Retinal pigment epithelial cell (primary cell): ENCODE results near the gene PCSK1N.

ENCODE experiments used
- DNase-seq: peaks from one replicate; pipeline ENCODE4 v3.0.0-alpha.2; 2010; ENCODE audit warnings: low read depth
- H3K4me3 ChIP-seq: 2 replicates; pipeline ENCODE4 v1.5.1; 2011; ENCODE audit warnings: mild to moderate bottlenecking, low read length, control low read depth, moderate library complexity
- TF ChIP-seq, protein P1 (sequence below): conservative IDR thresholded peaks from 2 replicates; pipeline ENCODE4 v1.5.1; 2011; ENCODE audit warnings: low read depth, low read length, control low read depth, inconsistent platforms

PCSK1N gene

DNA sequence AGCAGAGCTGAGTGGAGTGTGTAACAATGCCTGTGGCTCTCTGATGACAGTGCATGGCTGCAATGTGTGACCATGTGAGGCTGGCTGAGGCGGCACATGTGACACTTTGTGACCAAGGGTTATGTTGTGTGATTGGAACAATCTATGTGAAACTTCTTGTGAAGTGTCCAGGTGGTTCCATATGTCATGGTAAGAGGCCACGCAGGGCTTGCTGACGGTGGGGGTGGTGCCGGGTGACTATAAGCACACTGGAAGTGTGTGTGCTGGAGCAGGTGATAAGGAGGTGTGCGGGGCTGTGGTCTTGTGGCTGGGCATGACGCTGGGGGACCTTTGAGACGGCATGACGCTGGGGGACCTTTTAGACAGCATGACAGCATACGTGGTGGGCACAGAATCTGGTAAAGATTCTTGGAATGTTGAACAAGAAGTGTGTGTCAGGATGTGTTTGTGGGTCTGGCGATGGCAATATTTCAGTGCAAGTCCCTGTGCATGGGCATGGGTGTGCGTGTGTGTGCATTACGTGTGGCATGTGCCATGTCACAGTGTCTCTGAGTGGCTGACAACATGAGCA lies 41.0 kb downstream of the PCSK1N start:
- DNase-seq = no peak
- no peak overlapping the region for H3K4me3 ChIP-seq
- TF ChIP-seq, protein P1, sequence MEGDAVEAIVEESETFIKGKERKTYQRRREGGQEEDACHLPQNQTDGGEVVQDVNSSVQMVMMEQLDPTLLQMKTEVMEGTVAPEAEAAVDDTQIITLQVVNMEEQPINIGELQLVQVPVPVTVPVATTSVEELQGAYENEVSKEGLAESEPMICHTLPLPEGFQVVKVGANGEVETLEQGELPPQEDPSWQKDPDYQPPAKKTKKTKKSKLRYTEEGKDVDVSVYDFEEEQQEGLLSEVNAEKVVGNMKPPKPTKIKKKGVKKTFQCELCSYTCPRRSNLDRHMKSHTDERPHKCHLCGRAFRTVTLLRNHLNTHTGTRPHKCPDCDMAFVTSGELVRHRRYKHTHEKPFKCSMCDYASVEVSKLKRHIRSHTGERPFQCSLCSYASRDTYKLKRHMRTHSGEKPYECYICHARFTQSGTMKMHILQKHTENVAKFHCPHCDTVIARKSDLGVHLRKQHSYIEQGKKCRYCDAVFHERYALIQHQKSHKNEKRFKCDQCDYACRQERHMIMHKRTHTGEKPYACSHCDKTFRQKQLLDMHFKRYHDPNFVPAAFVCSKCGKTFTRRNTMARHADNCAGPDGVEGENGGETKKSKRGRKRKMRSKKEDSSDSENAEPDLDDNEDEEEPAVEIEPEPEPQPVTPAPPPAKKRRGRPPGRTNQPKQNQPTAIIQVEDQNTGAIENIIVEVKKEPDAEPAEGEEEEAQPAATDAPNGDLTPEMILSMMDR = no peak

DNA sequence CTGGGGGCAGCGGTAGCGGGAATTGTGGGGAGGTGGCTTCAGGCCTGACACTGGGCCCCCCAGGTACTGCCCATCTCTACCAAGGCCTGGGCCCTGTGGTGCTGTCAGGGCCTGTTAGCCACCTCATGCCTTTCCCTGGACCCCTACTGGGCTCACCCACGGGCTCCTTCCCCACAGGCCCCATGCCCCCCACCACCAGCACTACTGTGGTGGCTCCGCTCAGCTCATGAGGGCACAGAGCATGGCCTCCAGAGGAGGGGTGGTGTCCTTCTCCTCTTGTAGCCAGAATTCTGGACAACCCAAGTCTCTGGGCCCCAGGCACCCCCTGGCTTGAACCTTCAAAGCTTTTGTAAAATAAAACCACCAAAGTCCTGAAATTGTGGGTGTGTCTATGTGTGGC lies 41.5 kb downstream of the PCSK1N start:
- no peak overlapping the region for H3K4me3 ChIP-seq
- TF ChIP-seq, protein P1 = no peak
- no peak for DNase-seq

GRCh38 chrX:48792219-48792618 lies 43.2 kb downstream of the PCSK1N start:
- H3K4me3 ChIP-seq = no peak overlapping the region
- TF ChIP-seq, protein P1 = no peak
- DNase-seq = no peak

- TF ChIP-seq, protein P1 = no peak
- DNase-seq = no peak
- H3K4me3 ChIP-seq = no peak overlapping the region
Measured at GRCh38 chrX:48791063-48791820, 44.2 kb downstream of the PCSK1N start.

DNA sequence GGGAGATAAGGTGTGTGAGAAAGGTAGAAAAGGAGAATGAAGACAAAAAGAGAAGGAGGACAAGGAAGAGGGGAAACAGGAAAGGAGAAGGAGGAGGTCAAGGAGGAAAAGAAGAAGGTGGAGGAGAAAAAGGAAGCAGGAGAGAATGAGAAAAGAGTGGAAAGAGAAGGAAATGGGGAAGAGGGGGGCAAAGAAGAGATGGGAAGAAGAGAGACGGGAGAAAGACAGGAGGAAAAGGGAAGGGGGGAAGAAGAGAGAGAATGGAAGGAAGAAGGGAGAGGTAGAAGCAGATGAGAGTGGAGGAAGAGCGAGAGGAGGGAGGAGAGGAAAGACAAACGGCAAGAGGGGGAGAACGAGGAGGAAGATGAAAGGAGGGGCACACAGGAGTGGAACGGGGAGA lies 44.9 kb downstream of the PCSK1N start:
- no peak for DNase-seq
- TF ChIP-seq, protein P1 = no peak
- H3K4me3 ChIP-seq = no peak overlapping the region

DNA sequence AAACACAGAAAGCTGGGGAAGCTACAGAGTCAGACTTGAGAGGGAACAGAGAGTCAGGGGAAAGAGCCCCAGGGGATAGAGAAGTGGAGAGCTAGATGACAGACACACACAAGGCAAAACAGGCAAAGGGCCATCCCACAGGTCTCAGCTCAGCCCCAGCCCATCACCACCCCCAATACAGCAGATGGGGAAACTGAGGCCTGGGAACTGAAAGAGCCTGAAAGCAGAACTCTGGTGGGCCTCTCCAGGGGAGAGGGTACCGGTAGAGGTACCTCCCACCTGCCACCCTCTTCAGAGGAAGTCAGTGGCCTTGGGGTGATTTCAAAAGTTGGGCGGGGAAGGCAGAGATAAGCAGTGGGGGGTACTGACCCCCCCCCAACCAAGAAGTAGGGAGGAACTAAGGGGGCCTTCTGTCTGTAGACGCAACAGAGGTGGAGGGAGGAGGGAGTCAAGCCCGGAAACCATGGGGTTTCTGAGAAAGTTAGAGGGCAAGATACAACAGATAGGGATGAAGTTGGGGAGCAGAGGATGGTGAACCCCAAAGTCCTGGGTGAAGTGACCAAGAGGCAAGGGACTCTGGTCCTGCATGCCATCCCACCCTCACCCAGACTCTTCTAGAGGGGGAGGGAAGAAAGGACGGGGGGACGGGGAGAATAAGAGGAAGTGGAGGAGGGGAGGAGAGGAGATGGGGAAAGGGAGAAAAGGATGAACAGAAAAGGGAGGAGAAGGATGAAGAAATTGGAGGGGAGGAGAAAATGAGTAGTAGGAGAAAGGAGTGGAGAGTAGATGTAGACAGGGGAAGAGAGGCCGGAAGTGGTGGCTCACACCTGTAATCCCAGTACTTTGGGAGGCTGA lies 45.8 kb downstream of the PCSK1N start:
- TF ChIP-seq, protein P1 = no peak
- no peak overlapping the region for H3K4me3 ChIP-seq
- DNase-seq = no peak
